Gastrocnemius medialis (tissue), 4 donors: ENCODE measurements around the gene EEIG1. TPM values are rescaled to one million over a fixed set of nuclear protein-coding genes. Genes with fewer than 3 reads are reported as not detected.

Experiments
- ATAC-seq, 2 donors: fragments of 150-250 bp; one replicate each; pipeline ENCODE4 v1.9.1; 2016
- DNase-seq, 2 donors: peaks; one replicate each; pipeline ENCODE4 v3.0.0-alpha.2; 2019
- H3K27ac ChIP-seq, 4 donors: fragments of 200-600 bp; sonication (generic); 1 replicate in 1 of 4; 2 replicates in 3 of 4; pipeline ENCODE4 v1.5.1; 2016 to 2018; ENCODE audit warnings: mild to moderate bottlenecking in 2 of 4, moderate library complexity in 1 of 4
- H3K27me3 ChIP-seq, 3 donors: fragments of 200-600 bp; sonication (generic) in 2 of 3; 1 replicate in 1 of 3; 2 replicates in 2 of 3; pipeline versions ENCODE4 v1.5.1 to v1.6.0; 2016 to 2019; ENCODE audit warnings: mild to moderate bottlenecking in 1 of 3, moderate library complexity in 1 of 3
- H3K36me3 ChIP-seq, 2 donors: fragments of 200-600 bp; sonication (generic) in 1 of 2; one replicate each; pipeline ENCODE4 v1.5.1; 2017 to 2018
- H3K4me1 ChIP-seq, 2 donors: fragments of 200-600 bp; sonication (generic) in 1 of 2; one replicate each; pipeline ENCODE4 v1.5.1; 2016 to 2017; ENCODE audit warnings: mild to moderate bottlenecking in 2 of 2
- H3K4me3 ChIP-seq, 4 donors: fragments of 200-600 bp; sonication (generic) in 3 of 4; 1 replicate in 1 of 4; 2 replicates in 3 of 4; pipeline ENCODE4 v1.5.1; 2016 to 2019; ENCODE audit warnings: mild to moderate bottlenecking in 2 of 4
- H3K9me3 ChIP-seq, 3 donors: fragments of 200-600 bp; sonication (generic) in 2 of 3; 1 replicate in 1 of 3; 2 replicates in 2 of 3; pipeline ENCODE4 v1.5.1; 2016 to 2019
- POLR2A ChIP-seq, 2 donors: fragments of 450-650 bp; IDR thresholded peaks; one replicate each; pipeline ENCODE4 v1.6.1; 2017; ENCODE audit warnings: antibody characterized with exemption in 2 of 2, mild to moderate bottlenecking in 2 of 2, moderate library complexity in 2 of 2
- in situ Hi-C, 4 donors: fragments of 200-750 bp; cut with MboI; loops; one replicate each; pipeline versions ENCODE4 v1.15.0 to v1.8.0; 2017; ENCODE audit warnings: low sequenced_read_pairs in 4 of 4
- intact Hi-C: fragments of 100-400 bp; cut with DNase I; formaldehyde crosslinking; loops from one replicate; pipeline ENCODE4 v1.15.1; 2023; ENCODE audit warnings: low total_unique reads
- total RNA-seq, 4 donors: library from RNA; depleted of rRNA; stranded (reverse); fragments of >200 nt; gene quantifications; one replicate each; pipeline versions ENCODE4 v1.1.0 to v1.2.3, GENCODE V29; 2016
- TF ChIP-seq, protein P1 (sequence below), 5 experiments: fragments of 450-650 bp in 3 of 5; fragments of 200-600 bp in 2 of 5; sonication (generic) in 2 of 5; IDR thresholded peaks in 4 of 5; conservative IDR thresholded peaks in 1 of 5; 1 replicate in 4 of 5; 2 replicates in 1 of 5; pipeline ENCODE4 v1.5.1; 2016 to 2019; ENCODE audit warnings: antibody characterized with exemption in 5 of 5, mild to moderate bottlenecking in 3 of 5, moderate library complexity in 3 of 5

The EEIG1 gene
- total RNA-seq, 4 donors from 2014 or later = 1.8 to 4.5 (median 2.8) TPM

DNA sequence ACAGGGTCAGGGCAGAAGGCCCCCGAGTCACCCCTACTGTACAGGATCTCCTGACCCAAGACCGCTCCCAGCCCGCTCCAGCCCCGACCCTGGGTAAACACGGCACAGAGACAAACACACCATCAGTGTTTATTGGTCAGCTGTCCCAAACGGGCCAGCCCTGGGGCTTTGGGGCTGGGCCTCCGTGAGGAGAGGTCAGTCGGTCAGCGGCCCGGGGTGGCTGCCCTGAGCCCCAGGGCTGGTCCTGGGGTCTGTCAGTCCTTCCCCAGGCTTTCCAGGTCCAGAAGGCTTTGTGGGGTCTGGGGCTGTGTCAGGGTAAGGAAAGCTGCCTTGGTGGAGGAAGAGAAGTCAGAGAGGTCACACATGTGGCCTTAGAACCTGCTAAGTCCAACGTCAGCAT is 45.8 kb downstream of the EEIG1 start:
- DNase-seq (no peak), ATAC-seq (no peak)
- intact Hi-C loops (no loop called here), in situ Hi-C loops (loop anchor here in 1 of 4 donors (10.0 kb wide), 1 partner anchor 100 kb away; no protein-coding TSS in a partner anchor)
- TF ChIP-seq, protein P1, sequence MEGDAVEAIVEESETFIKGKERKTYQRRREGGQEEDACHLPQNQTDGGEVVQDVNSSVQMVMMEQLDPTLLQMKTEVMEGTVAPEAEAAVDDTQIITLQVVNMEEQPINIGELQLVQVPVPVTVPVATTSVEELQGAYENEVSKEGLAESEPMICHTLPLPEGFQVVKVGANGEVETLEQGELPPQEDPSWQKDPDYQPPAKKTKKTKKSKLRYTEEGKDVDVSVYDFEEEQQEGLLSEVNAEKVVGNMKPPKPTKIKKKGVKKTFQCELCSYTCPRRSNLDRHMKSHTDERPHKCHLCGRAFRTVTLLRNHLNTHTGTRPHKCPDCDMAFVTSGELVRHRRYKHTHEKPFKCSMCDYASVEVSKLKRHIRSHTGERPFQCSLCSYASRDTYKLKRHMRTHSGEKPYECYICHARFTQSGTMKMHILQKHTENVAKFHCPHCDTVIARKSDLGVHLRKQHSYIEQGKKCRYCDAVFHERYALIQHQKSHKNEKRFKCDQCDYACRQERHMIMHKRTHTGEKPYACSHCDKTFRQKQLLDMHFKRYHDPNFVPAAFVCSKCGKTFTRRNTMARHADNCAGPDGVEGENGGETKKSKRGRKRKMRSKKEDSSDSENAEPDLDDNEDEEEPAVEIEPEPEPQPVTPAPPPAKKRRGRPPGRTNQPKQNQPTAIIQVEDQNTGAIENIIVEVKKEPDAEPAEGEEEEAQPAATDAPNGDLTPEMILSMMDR (IDR thresholded peaks at IDR 0.05 in 4 of 5, conservative IDR thresholded peaks at IDR 0.05 in 1 of 5) = no peak
- TF ChIP-seq POLR2A (IDR thresholded peaks at IDR 0.05) = no peak
- H3K4me1 ChIP-seq = peaks cover 33 to 38% of the 10 kb centered on the region in 2 donors
- no peaks in the 10 kb centered on the region for H3K9me3 ChIP-seq
- no peak overlapping the region for H3K27ac ChIP-seq
- no peak overlapping the region for H3K4me3 ChIP-seq
- H3K36me3 ChIP-seq = peaks cover 0 to 5% of the 10 kb centered on the region in 2 donors
- peaks cover 0 to 12% (median 5%) of the 10 kb centered on the region in 3 donors for H3K27me3 ChIP-seq

DNA sequence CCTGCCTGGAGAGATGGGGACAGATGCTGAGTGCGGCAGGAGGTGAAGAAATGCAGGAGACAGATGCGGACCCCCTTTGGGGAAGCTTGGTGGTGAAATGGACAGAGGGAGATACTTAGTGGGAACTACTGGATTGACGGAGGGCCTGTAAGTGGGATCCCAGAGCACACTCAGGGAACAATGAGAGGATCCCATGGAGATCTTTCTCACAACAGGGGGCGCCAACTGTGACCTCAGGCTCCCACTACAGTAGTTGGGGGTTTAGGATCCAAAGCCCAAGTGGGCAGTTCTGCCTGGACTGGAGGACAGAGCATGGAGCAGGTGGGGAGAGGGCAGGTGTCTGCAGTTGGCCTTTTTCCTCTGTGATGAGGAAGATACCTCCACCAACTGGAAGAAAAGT is 46.5 kb downstream of the EEIG1 start:
- DNase-seq = no peak
- Histone ChIP-seq H3K4me1 (peaks cover 33 to 35% of the 10 kb centered on the region in 2 donors), H3K27ac (no peak overlapping the region), H3K4me3 (no peak overlapping the region), H3K9me3 (no peaks in the 10 kb centered on the region), H3K36me3 (peaks cover 0 to 5% of the 10 kb centered on the region in 2 donors), H3K27me3 (peaks cover 6 to 19% (median 13%) of the 10 kb centered on the region in 3 donors)
- intact Hi-C loops (no loop called here), in situ Hi-C loops (loop anchor here in 1 of 4 donors (10.0 kb wide), 1 partner anchor 101 kb away; no protein-coding TSS in a partner anchor)
- no peak for ATAC-seq
- TF ChIP-seq POLR2A (IDR thresholded peaks at IDR 0.05) = no peak

DNA sequence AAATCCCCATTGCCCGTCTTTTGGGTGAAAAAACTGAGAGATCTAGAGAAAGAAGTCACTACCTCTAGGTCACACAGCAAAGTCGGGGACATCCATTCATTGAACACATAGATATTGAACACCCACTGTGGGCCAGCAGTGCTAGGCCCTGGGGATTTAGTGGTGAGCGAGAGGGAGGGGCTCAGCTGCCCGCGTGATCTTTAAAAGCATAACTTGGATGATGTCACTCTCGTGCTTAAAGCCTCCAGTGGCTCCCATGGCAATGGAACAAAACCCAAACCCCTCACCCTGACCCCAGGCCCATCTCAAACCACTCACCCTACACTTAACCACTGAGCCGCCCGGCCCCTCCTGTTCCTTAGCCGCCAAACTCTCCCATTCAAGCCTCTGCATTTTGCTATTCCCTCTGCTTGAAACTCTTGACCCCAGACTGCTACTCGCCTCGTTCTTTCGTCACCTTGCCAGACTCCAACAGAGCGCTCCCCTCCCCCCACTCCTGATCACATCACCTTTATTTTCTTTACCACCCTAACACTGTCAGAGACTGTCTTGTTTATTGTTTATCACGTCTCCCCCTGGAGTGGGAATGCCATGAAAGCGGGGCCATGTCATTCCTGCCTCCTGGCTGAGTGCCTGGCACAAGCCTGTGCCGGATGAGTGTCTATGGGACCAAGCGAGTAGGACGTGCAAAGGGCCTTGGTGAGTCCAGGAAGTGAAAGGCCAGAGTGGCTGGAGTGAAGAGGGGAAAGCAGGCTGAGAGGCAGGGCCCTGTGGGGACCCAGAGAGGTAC is 49.5 kb downstream of the EEIG1 start:
- no peak for DNase-seq
- no peak for ATAC-seq
- H3K27ac ChIP-seq = no peak overlapping the region
- H3K4me3 ChIP-seq = peak overlapping the region; percentile 44 to 62 (median 56)
- TF ChIP-seq POLR2A (IDR thresholded peaks at IDR 0.05) = no peak
- TF ChIP-seq, protein P1 (IDR thresholded peaks at IDR 0.05 in 4 of 5, conservative IDR thresholded peaks at IDR 0.05 in 1 of 5) = no peak
- in situ Hi-C loops (loop anchor here in 1 of 4 donors (10.0 kb wide), 1 partner anchor 104 kb away; no protein-coding TSS in a partner anchor), intact Hi-C loops (no loop called here)
- H3K9me3 ChIP-seq = no peaks in the 10 kb centered on the region
- H3K36me3 ChIP-seq = peaks cover 0 to 4% of the 10 kb centered on the region in 2 donors
- peaks cover 26 to 47% (median 40%) of the 10 kb centered on the region in 3 donors for H3K27me3 ChIP-seq
- peaks cover 16 to 26% of the 10 kb centered on the region in 2 donors for H3K4me1 ChIP-seq

Other genes starting within 250 kb of the EEIG1 start
- 10 to 100 TPM in 2 of 4 donors, 1 to 10 TPM in 2; 3.2 to 10.6 (median 9.6) TPM for gene TOR2A, start 245.7 kb downstream of the EEIG1 start, total RNA-seq
- gene SH2D3C, start 202.3 kb downstream of the EEIG1 start, total RNA-seq = 1 to 10 TPM; 4.7 to 8.1 (median 5.2) TPM
- 10 to 100 TPM; 50.3 to 71.2 (median 51.2) TPM for gene CDK9, start 195.0 kb downstream of the EEIG1 start, total RNA-seq
- gene FPGS, start 178.1 kb downstream of the EEIG1 start, total RNA-seq = 10 to 100 TPM; 36.4 to 87.6 (median 47.7) TPM
- gene ENG, start 126.3 kb downstream of the EEIG1 start, total RNA-seq = 10 to 100 TPM; 27.4 to 49.8 (median 32.6) TPM
- 100 to 1,000 TPM; 240 to 489 (median 359) TPM for gene AK1, start 103.3 kb downstream of the EEIG1 start, total RNA-seq
- gene ST6GALNAC6, start 81.4 kb downstream of the EEIG1 start, total RNA-seq = 10 to 100 TPM; 46.7 to 69.3 (median 56.9) TPM
- gene ST6GALNAC4, start 63.9 kb downstream of the EEIG1 start, total RNA-seq = 10 to 100 TPM; 11.2 to 48.4 (median 23.6) TPM
- 1 to 10 TPM in 1 of 4 donors, not detected in 3; 4.2 TPM for gene PIP5KL1, start 50.2 kb downstream of the EEIG1 start, total RNA-seq
- 10 to 100 TPM in 1 of 4 donors, 1 to 10 TPM in 3; 4.7 to 10.4 (median 5.9) TPM for gene DPM2, start 43.1 kb downstream of the EEIG1 start, total RNA-seq
- gene NAIF1, start 86.3 kb upstream of the EEIG1 start, total RNA-seq = 1 to 10 TPM; 3.6 to 7.4 (median 6.9) TPM
- 10 to 100 TPM; 26.9 to 98.7 (median 46.0) TPM for gene SLC25A25, start 87.2 kb upstream of the EEIG1 start, total RNA-seq
- 100 to 1,000 TPM in 3 of 4 donors, 10 to 100 TPM in 1; 95.2 to 266 (median 155) TPM for gene PTGES2, start 146.7 kb upstream of the EEIG1 start, total RNA-seq
- under 1 TPM in 1 of 4 donors, not detected in 3; 1.00 TPM for gene LCN2, start 168.5 kb upstream of the EEIG1 start, total RNA-seq
- gene BBLN, start 179.3 kb upstream of the EEIG1 start, total RNA-seq = 100 to 1,000 TPM in 3 of 4 donors, 10 to 100 TPM in 1; 73.5 to 145 (median 132) TPM
- 10 to 100 TPM; 47.8 to 61.3 (median 53.0) TPM for gene CIZ1, start 210.6 kb upstream of the EEIG1 start, total RNA-seq
- 1 to 10 TPM; 1.8 to 3.8 (median 2.0) TPM for gene DNM1, start 222.4 kb upstream of the EEIG1 start, total RNA-seq